NT2/D1 (cell line): ENCODE data around the gene SERTM1.

Experiments
- DNase-seq: peaks from one replicate; pipeline ENCODE4 v3.0.0-alpha.2; 2011; ENCODE audit warnings: low read depth, low spot score
- H3K27me3 ChIP-seq: 2 replicates; pipeline ENCODE4 v1.6.0; 2011; ENCODE audit warnings: mild to moderate bottlenecking; ENCODE audit not compliant: insufficient read length, insufficient read depth
- H3K36me3 ChIP-seq: 2 replicates; pipeline ENCODE4 v1.6.1; 2011; ENCODE audit warnings: mild to moderate bottlenecking, low read length, mixed read lengths; ENCODE audit not compliant: insufficient read depth, insufficient read length
- H3K4me1 ChIP-seq: 2 replicates; pipeline ENCODE4 v1.5.1; 2011; ENCODE audit not compliant: insufficient read depth, insufficient read length
- H3K4me3 ChIP-seq: 2 replicates; pipeline ENCODE4 v1.5.1; 2011; ENCODE audit warnings: low read depth; ENCODE audit not compliant: insufficient read length
- H3K9ac ChIP-seq: 2 replicates; pipeline ENCODE4 v1.6.0; 2011; ENCODE audit warnings: low read depth; ENCODE audit not compliant: insufficient read length
- H3K9me3 ChIP-seq: 2 replicates; pipeline ENCODE4 v1.5.1; 2011; ENCODE audit warnings: mild to moderate bottlenecking, low read length; ENCODE audit not compliant: insufficient read depth
- SUZ12 ChIP-seq: IDR thresholded peaks from 2 replicates; pipeline ENCODE4 v1.6.1; 2011; ENCODE audit not compliant: insufficient read length, insufficient read depth; ENCODE audit errors: extremely low read depth
- YY1 ChIP-seq: IDR thresholded peaks from 2 replicates; pipeline ENCODE4 v1.6.1; 2011; ENCODE audit not compliant: insufficient read length, insufficient read depth
- ZNF274 ChIP-seq: IDR thresholded peaks from 2 replicates; pipeline ENCODE4 v1.6.1; 2011; ENCODE audit warnings: mild to moderate bottlenecking, low read depth, low read length

Gene SERTM1

GRCh38 chr13:36666477-36667229 is 7.2 kb upstream of the SERTM1 start:
- TF ChIP-seq ZNF274 (no peak), SUZ12 (no peak), YY1 (no peak)
- Histone ChIP-seq H3K4me3 (no peak overlapping the region), H3K36me3 (no peaks in the 10 kb centered on the region), H3K9me3 (no peaks in the 10 kb centered on the region), H3K4me1 (no peaks in the 10 kb centered on the region), H3K27me3 (no peaks in the 10 kb centered on the region), H3K9ac (no peak overlapping the region)
- DNase-seq: no peak

GRCh38 chr13:36668316-36668715 is 5.5 kb upstream of the SERTM1 start:
- peaks cover 11% of the 10 kb centered on the region for H3K27me3 ChIP-seq
- H3K4me3 ChIP-seq: no peak overlapping the region
- H3K9me3 ChIP-seq: no peaks in the 10 kb centered on the region
- no peaks in the 10 kb centered on the region for H3K4me1 ChIP-seq
- DNase-seq: no peak
- H3K36me3 ChIP-seq: no peaks in the 10 kb centered on the region
- TF ChIP-seq YY1: no peak
- no peak for TF ChIP-seq ZNF274
- no peak for TF ChIP-seq SUZ12
- no peak overlapping the region for H3K9ac ChIP-seq

- Histone ChIP-seq H3K9me3 (no peaks in the 10 kb centered on the region), H3K36me3 (no peaks in the 10 kb centered on the region), H3K4me3 (no peak overlapping the region), H3K4me1 (no peaks in the 10 kb centered on the region), H3K27me3 (peaks cover 38% of the 10 kb centered on the region), H3K9ac (peak overlapping the region; percentile 42)
- DNase-seq: no peak
- no peak for TF ChIP-seq YY1
- TF ChIP-seq SUZ12: no peak
- TF ChIP-seq ZNF274: no peak
These were observed 468 bp upstream of the SERTM1 start for GRCh38 chr13:36673352-36673751.

GRCh38 chr13:36674337-36675212 is 755 bp downstream of the SERTM1 start:
- no peak for DNase-seq
- TF ChIP-seq ZNF274 (no peak), SUZ12 (no peak), YY1 (no peak)
- H3K4me3 ChIP-seq: peak overlapping the region; percentile 71
- H3K27me3 ChIP-seq: peaks cover 38% of the 10 kb centered on the region
- H3K36me3 ChIP-seq: no peaks in the 10 kb centered on the region
- H3K9me3 ChIP-seq: no peaks in the 10 kb centered on the region
- H3K9ac ChIP-seq: peak overlapping the region; percentile 79
- H3K4me1 ChIP-seq: no peaks in the 10 kb centered on the region

- no peak for DNase-seq
- Histone ChIP-seq H3K4me1 (no peaks in the 10 kb centered on the region), H3K4me3 (no peak overlapping the region), H3K36me3 (no peaks in the 10 kb centered on the region), H3K9me3 (no peaks in the 10 kb centered on the region), H3K27me3 (peaks cover 38% of the 10 kb centered on the region), H3K9ac (no peak overlapping the region)
- no peak for TF ChIP-seq SUZ12
- TF ChIP-seq YY1: no peak
- no peak for TF ChIP-seq ZNF274
These were observed 1.4 kb downstream of the SERTM1 start for GRCh38 chr13:36675213-36675536.

GRCh38 chr13:36680913-36681312 is 7.1 kb downstream of the SERTM1 start:
- H3K36me3 ChIP-seq: no peaks in the 10 kb centered on the region
- H3K4me3 ChIP-seq: no peak overlapping the region
- no peak for DNase-seq
- TF ChIP-seq ZNF274: no peak
- TF ChIP-seq YY1: no peak
- TF ChIP-seq SUZ12: no peak
- peaks cover 3% of the 10 kb centered on the region for H3K27me3 ChIP-seq
- no peak overlapping the region for H3K9ac ChIP-seq
- H3K4me1 ChIP-seq: no peaks in the 10 kb centered on the region
- H3K9me3 ChIP-seq: no peaks in the 10 kb centered on the region

- DNase-seq: no peak
- Histone ChIP-seq H3K36me3 (no peaks in the 10 kb centered on the region), H3K9me3 (no peaks in the 10 kb centered on the region), H3K4me3 (no peak overlapping the region), H3K27me3 (no peaks in the 10 kb centered on the region), H3K4me1 (no peaks in the 10 kb centered on the region), H3K9ac (no peak overlapping the region)
- TF ChIP-seq YY1: no peak
- TF ChIP-seq ZNF274: no peak
- no peak for TF ChIP-seq SUZ12
These were observed 8.2 kb downstream of the SERTM1 start for GRCh38 chr13:36681894-36682624.
